ENCODE measurements around the gene ATPAF1.

Gene ATPAF1

GRCh38 chr1:46647611-46648010 is 20.6 kb downstream of the ATPAF1 start:
- ATAC-seq (peak; percentile 49), DNase-seq (no peak)
- Mint-ChIP-seq H3K4me3 (no peak overlapping the region), H3K4me1 (peaks cover 9% of the 10 kb centered on the region), H3K9me3 (peaks cover 4% of the 10 kb centered on the region), H3K27me3 (no peaks in the 10 kb centered on the region), H3K36me3 (ENCODE audit: low read depth) (peaks cover 36% of the 10 kb centered on the region), H3K27ac (no peak overlapping the region)

- Mint-ChIP-seq H3K4me1 (peaks cover 9% of the 10 kb centered on the region), H3K27me3 (no peaks in the 10 kb centered on the region), H3K27ac (peak overlapping the region; percentile 20), H3K9me3 (peaks cover 4% of the 10 kb centered on the region), H3K36me3 (ENCODE audit: low read depth) (peaks cover 31% of the 10 kb centered on the region), H3K4me3 (no peak overlapping the region)
- DNase-seq (no peak), ATAC-seq (peak; percentile 24)
Measured at GRCh38 chr1:46646844-46647243, 21.3 kb downstream of the ATPAF1 start.

GRCh38 chr1:46646331-46646730 is 21.8 kb downstream of the ATPAF1 start:
- no peaks in the 10 kb centered on the region for H3K27me3 Mint-ChIP-seq
- H3K4me3 Mint-ChIP-seq, result no peak overlapping the region
- H3K36me3 Mint-ChIP-seq (ENCODE audit: low read depth), result peaks cover 30% of the 10 kb centered on the region
- H3K4me1 Mint-ChIP-seq, result peaks cover 9% of the 10 kb centered on the region
- H3K27ac Mint-ChIP-seq, result no peak overlapping the region
- H3K9me3 Mint-ChIP-seq, result peaks cover 4% of the 10 kb centered on the region
- DNase-seq (no peak), ATAC-seq (no peak)

DNA sequence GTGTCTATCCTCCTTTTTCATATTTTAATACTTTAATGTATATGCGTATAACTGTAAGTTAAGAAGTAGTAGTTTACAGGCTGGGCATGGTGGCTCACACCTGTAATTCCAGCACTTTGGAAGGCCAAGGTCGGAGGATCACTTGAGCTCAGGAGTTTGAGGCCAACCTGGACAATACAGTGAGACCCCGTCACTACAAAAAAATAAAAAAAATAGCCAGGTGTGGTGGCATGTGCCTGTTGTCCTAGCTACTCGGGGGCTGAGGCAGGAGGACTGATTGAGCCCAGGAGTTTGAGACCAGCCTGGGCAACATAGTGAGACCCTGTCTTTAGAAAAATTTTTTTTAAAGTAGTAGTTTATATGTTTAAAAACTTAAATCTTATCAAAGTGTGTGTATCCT is 22.3 kb downstream of the ATPAF1 start:
- Mint-ChIP-seq H3K4me3 (no peak overlapping the region), H3K4me1 (peaks cover 9% of the 10 kb centered on the region), H3K27ac (no peak overlapping the region), H3K27me3 (no peaks in the 10 kb centered on the region), H3K36me3 (ENCODE audit: low read depth) (peaks cover 27% of the 10 kb centered on the region), H3K9me3 (peaks cover 4% of the 10 kb centered on the region)
- no peak for DNase-seq
- no peak for ATAC-seq

GRCh38 chr1:46643368-46643775 is 24.8 kb downstream of the ATPAF1 start:
- ATAC-seq (no peak), DNase-seq (no peak)
- no peaks in the 10 kb centered on the region for H3K27me3 Mint-ChIP-seq
- H3K36me3 Mint-ChIP-seq (ENCODE audit: low read depth), result peaks cover 15% of the 10 kb centered on the region
- H3K9me3 Mint-ChIP-seq, result no peaks in the 10 kb centered on the region
- peaks cover 9% of the 10 kb centered on the region for H3K4me1 Mint-ChIP-seq
- H3K27ac Mint-ChIP-seq, result no peak overlapping the region
- H3K4me3 Mint-ChIP-seq, result no peak overlapping the region

DNA sequence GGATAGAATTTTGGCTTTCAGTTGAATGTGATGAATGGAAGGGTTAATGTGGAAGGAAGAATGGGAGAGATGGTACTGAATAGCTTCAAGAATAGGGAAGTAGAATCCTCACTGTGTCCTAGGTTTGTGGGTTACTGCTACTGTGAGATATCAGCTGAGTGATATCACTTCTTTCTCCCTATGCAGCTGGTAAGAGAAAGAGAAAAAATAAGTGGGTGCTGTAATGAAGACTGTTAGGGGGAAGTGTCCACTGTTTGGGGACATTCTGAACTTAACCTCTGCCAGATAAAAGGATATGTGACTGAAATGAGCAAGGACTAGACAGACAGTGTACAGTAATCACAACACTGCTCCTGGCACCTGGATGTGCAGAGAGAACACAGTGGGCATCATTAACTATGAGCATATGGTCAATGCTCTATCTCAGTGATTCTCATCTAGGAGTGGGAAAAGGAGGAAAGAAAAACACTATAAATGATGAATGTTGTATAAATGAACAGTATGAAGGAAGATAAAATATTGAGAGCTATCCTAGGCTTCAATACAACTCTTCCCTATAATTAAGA is 26.0 kb downstream of the ATPAF1 start:
- peaks cover 11% of the 10 kb centered on the region for H3K36me3 Mint-ChIP-seq (ENCODE audit: low read depth)
- no peaks in the 10 kb centered on the region for H3K9me3 Mint-ChIP-seq
- no peak overlapping the region for H3K27ac Mint-ChIP-seq
- H3K4me1 Mint-ChIP-seq, result peaks cover 5% of the 10 kb centered on the region
- no peaks in the 10 kb centered on the region for H3K27me3 Mint-ChIP-seq
- ATAC-seq (no peak), DNase-seq (no peak)
- no peak overlapping the region for H3K4me3 Mint-ChIP-seq

DNA sequence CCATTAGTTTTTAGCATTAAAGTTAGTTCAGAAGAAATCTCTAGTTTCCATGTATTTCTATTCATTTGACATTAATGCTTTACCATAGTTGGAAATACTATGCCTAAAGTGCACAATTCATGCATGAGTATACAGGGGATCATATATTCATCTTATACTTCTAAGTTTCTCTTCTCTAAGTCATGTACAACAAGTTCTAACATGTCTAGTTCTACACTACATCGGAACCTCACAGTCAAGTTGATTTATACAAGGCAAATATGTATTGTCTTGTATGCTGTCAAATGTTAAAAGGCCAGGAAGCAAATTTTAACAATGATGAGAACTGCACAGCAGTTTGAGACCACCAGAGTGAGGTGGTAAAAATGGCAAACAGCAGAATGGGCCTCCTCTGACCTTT is 28.6 kb downstream of the ATPAF1 start:
- Mint-ChIP-seq H3K9me3 (no peaks in the 10 kb centered on the region), H3K4me3 (no peak overlapping the region), H3K27me3 (no peaks in the 10 kb centered on the region), H3K27ac (no peak overlapping the region), H3K4me1 (no peaks in the 10 kb centered on the region), H3K36me3 (ENCODE audit: low read depth) (peaks cover 11% of the 10 kb centered on the region)
- DNase-seq (no peak), ATAC-seq (no peak)

DNA sequence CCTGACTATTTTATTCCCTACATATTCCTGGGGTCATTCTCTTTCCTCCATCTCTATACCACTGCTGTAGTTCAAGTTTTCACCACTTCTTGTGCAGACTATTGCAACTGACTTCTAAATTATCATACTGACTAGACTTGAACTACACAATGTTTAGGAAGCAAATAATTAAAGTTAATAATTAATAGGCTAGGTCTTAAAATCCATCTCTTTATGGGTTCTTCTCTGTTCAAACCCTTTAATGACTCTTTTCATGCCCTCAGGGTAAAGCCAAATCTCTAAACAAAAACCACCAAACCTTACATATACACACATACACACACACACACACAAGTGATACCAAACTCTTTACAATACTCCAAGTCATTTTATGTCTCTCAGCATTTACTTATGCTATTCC is 29.2 kb downstream of the ATPAF1 start:
- Mint-ChIP-seq H3K27me3 (no peaks in the 10 kb centered on the region), H3K4me1 (no peaks in the 10 kb centered on the region), H3K36me3 (ENCODE audit: low read depth) (peaks cover 11% of the 10 kb centered on the region), H3K9me3 (no peaks in the 10 kb centered on the region), H3K27ac (no peak overlapping the region), H3K4me3 (no peak overlapping the region)
- no peak for ATAC-seq
- DNase-seq, result no peak

GRCh38 chr1:46637444-46638083 is 30.6 kb downstream of the ATPAF1 start:
- H3K9me3 Mint-ChIP-seq, result no peaks in the 10 kb centered on the region
- no peak for DNase-seq

DNA sequence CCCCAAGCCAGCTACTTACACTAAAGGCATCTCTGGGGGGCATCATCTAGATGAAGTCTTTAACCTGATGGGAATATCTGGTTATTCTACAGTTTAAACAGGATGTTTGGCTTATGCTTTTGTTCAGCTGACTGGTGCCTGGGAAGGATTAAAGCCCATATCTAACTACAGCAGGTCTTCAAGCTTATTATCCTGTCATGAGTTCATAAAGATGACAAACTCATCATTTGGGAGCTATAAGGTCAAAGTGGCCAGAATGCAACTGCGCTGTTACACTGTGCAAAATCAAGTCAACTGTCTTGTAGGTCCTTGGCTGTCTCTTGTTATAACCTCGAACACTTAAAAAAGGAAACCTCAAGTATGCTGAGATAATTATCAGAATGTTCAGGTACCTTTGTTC is 33.0 kb downstream of the ATPAF1 start:
- Mint-ChIP-seq H3K9me3 (no peaks in the 10 kb centered on the region), H3K36me3 (ENCODE audit: low read depth) (peaks cover 25% of the 10 kb centered on the region), H3K27ac (no peak overlapping the region)

More at GRCh38 chr1:46637444-46638083, 30.6 kb downstream of the ATPAF1 start:
- Mint-ChIP-seq H3K4me1 (no peaks in the 10 kb centered on the region), H3K27ac (no peak overlapping the region), H3K27me3 (no peaks in the 10 kb centered on the region), H3K36me3 (ENCODE audit: low read depth) (peaks cover 20% of the 10 kb centered on the region), H3K4me3 (no peak overlapping the region)
- ATAC-seq, result no peak

GRCh38 chr1:46630719-46631118 is 37.4 kb downstream of the ATPAF1 start:
- DNase-seq, result no peak
- peaks cover 20% of the 10 kb centered on the region for H3K36me3 Mint-ChIP-seq (ENCODE audit: low read depth)
- H3K9me3 Mint-ChIP-seq, result no peaks in the 10 kb centered on the region
- H3K27me3 Mint-ChIP-seq, result no peaks in the 10 kb centered on the region
- no peak overlapping the region for H3K4me3 Mint-ChIP-seq
- no peak overlapping the region for H3K27ac Mint-ChIP-seq
- no peaks in the 10 kb centered on the region for H3K4me1 Mint-ChIP-seq
- ATAC-seq, result no peak

More for the DNA sequence above, 33.0 kb downstream of the ATPAF1 start:
- no peak for DNase-seq
- Mint-ChIP-seq H3K4me3 (no peak overlapping the region), H3K4me1 (no peaks in the 10 kb centered on the region), H3K27me3 (no peaks in the 10 kb centered on the region)
- ATAC-seq, result no peak

- Mint-ChIP-seq H3K4me3 (no peak overlapping the region), H3K27ac (no peak overlapping the region), H3K36me3 (ENCODE audit: low read depth) (no peaks in the 10 kb centered on the region)
Measured at GRCh38 chr1:46623743-46624644, 44.2 kb downstream of the ATPAF1 start.

GRCh38 chr1:46622344-46622743 is 45.8 kb downstream of the ATPAF1 start:
- H3K27me3 Mint-ChIP-seq, result no peaks in the 10 kb centered on the region
- no peaks in the 10 kb centered on the region for H3K9me3 Mint-ChIP-seq
- no peak overlapping the region for H3K4me3 Mint-ChIP-seq
- DNase-seq (no peak), ATAC-seq (no peak)
- H3K27ac Mint-ChIP-seq, result no peak overlapping the region
- no peaks in the 10 kb centered on the region for H3K36me3 Mint-ChIP-seq (ENCODE audit: low read depth)
- peaks cover 17% of the 10 kb centered on the region for H3K4me1 Mint-ChIP-seq

More at GRCh38 chr1:46623743-46624644, 44.2 kb downstream of the ATPAF1 start:
- DNase-seq, result no peak
- Mint-ChIP-seq H3K9me3 (no peaks in the 10 kb centered on the region), H3K27me3 (no peaks in the 10 kb centered on the region), H3K4me1 (peaks cover 6% of the 10 kb centered on the region)
- no peak for ATAC-seq

GRCh38 chr1:46621930-46622329 is 46.2 kb downstream of the ATPAF1 start:
- no peak overlapping the region for H3K27ac Mint-ChIP-seq
- ATAC-seq (no peak), DNase-seq (no peak)
- H3K4me1 Mint-ChIP-seq, result peaks cover 21% of the 10 kb centered on the region
- no peaks in the 10 kb centered on the region for H3K36me3 Mint-ChIP-seq (ENCODE audit: low read depth)
- no peak overlapping the region for H3K4me3 Mint-ChIP-seq
- H3K27me3 Mint-ChIP-seq, result no peaks in the 10 kb centered on the region
- no peaks in the 10 kb centered on the region for H3K9me3 Mint-ChIP-seq
